ENCODE results near the gene CRTC3.
A peak's percentile ranks its signal among the peaks of the same experiment; 100 is the strongest.
"Not testable (repeated sequence)": the region's sequence is repeated elsewhere in the genome, so short reads cannot be mapped to it uniquely, and the experiment has no call there.

Gene CRTC3

DNA sequence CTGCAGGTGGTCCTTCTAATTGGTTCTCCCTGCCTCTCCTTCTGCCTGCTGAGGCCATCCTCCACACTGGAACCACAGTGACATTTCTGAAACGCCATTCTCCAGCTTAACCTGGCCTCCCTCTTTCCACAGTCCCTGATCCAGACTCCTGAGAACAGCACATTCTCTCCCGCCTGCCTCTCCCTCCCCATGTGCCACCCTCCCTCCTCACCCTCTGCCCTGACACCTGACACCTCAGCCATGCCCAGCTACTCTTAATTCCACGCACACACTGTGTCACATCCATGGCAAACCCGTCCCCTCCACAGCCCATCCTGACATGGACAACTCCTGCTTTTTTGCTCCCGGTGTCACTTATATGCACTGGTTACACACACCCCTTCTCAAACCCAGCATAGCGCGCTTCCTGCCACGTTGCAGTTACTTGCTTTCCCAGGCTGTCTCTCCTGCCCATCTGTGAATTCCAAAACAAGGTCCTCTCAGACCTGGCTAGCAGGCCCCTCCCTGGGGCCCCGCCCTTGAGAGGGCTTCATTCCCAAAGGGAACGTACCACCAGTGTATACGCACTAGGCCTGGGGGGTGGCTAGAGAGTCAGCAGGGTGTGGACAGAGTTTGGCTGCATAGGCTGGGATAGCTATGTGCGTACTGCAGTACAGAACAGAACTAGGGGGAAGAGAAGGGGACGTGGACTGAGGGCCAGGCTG is 94.7 kb downstream of the CRTC3 start:
- no peak for DNase-seq (ENCODE audit: low spot score)

DNA sequence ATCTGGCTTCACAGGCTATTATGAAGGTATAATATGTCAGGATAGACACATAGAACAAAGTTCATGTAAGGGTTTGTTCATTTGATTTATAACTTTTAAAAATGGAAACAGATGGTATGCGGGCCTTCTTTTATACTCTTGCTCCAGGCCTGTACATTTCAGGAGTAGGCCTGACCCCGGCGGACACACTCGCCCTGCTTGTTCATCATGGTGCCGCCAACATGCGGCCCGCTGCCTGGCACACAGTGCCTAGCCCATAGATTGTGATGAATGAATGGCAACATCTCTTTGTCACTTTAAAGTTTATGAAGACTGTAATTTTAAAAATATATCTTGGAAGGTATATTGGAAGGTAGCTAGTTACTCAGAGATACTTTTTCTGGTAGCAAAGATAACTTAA is 95.3 kb downstream of the CRTC3 start:
- DNase-seq (ENCODE audit: low spot score), result no peak

- DNase-seq (ENCODE audit: low spot score), result no peak
These were observed 99.5 kb downstream of the CRTC3 start for GRCh38 chr15:90629217-90629616.

- DNase-seq (ENCODE audit: low spot score), result no peak
These were observed 103.6 kb downstream of the CRTC3 start for GRCh38 chr15:90633360-90633759.

- not testable (repeated sequence) for DNase-seq (ENCODE audit: low spot score)
These were observed 107.3 kb downstream of the CRTC3 start for GRCh38 chr15:90636993-90637392.

DNA sequence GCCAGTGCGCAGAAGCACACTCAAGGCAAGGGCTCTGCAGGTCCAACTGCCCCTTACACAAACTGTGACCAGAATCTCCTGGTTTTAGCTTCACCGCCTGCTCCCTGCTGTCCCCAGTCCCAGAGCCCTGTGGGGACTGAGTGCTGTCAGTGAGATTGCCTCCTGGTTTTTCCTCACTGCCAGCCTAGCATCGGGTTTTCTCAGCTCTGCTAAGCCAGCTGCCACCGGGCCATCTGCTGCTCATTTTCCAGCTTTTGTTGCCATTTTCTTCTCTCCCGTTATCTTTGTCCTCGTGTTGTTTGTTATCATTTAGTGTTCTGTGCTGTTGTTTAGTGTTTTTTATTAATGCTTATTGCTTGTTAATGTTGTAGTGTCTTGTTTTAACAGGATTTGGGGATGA is 108.0 kb downstream of the CRTC3 start:
- no peak for DNase-seq (ENCODE audit: low spot score)

- DNase-seq (ENCODE audit: low spot score), result no peak
These were observed 108.5 kb downstream of the CRTC3 start for GRCh38 chr15:90638201-90638691.

GRCh38 chr15:90638963-90639362 is 109.2 kb downstream of the CRTC3 start:
- DNase-seq (ENCODE audit: low spot score), result no peak

GRCh38 chr15:90640862-90641261 is 111.1 kb downstream of the CRTC3 start:
- DNase-seq (ENCODE audit: low spot score), result no peak

DNA sequence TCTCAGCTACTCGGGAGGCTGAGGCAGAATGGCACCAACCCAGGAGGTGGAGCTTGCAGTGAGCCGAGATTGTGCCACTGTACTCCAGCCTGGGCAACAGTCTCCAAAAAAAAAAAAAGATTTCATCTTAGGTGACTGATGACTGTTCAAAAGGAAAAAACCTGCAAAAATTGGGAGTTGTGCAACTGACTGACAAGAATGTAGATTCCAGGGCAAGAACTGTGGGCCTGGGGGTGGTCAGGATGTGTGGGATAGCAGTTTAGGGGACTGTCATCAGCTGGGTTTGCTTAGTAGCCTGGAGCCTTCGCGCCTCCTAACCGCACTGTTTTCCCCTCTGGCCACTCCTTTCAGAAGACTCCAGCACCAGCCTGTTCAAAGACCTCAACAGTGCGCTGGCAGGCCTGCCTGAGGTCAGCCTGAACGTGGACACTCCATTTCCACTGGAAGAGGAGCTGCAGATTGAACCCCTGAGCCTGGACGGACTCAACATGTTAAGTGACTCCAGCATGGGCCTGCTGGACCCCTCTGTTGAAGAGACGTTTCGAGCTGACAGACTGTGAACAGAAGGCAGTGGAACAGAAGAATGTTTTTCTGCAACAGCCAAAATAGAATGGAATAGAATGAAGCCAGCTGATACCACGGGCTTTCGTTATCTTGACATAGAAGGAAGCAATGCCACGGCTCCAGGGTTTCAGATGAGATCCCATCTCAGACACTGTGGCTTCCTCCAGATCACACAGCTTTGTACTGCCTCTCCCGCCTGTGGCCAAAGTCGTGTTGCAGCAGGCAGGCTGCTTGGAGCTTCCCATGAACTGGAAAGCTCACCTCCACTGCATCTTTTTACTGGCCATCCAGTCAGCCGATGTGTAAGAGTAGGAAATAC is 112.1 kb downstream of the CRTC3 start:
- DNase-seq (ENCODE audit: low spot score), result no peak

GRCh38 chr15:90642464-90643300 is 113.0 kb downstream of the CRTC3 start:
- DNase-seq (ENCODE audit: low spot score), result no peak

DNA sequence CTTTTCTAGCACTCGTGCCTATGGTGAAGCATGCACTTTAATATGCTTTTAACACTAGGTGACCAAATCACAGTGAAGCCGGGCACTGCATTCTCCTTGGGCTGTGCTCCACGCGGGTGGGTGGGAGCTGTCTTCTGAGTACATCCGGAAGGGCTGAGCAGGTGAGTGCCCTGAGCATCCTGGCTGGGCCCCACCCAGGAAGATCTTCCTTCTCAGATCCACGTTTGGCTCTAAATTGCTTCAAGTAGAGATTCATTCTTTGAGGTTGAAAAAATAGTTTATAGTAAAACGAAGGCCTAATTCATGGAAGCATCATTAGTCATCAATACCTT is 113.5 kb downstream of the CRTC3 start:
- DNase-seq (ENCODE audit: low spot score), result no peak

DNA sequence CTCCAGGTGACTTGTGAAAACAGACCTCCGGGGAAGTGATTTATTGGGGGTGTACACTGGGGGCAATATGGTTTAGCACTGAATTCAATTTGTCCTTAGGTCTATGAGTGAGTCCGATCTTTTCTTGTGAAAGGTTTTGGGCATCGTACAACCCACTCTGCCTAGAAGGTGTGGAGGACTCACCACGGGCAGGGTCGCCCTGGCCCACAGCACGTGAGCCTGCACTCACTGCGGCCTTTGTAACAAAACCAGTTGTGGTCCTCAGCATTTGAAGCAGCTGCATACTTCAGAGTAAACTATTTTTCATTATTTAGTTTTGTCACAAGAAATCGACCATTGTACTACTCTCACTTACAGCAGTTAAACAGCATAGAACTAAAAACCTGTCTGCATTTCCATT is 114.8 kb downstream of the CRTC3 start:
- DNase-seq (ENCODE audit: low spot score), result no peak

GRCh38 chr15:90644952-90645725 is 115.4 kb downstream of the CRTC3 start:
- no peak for DNase-seq (ENCODE audit: low spot score)

DNA sequence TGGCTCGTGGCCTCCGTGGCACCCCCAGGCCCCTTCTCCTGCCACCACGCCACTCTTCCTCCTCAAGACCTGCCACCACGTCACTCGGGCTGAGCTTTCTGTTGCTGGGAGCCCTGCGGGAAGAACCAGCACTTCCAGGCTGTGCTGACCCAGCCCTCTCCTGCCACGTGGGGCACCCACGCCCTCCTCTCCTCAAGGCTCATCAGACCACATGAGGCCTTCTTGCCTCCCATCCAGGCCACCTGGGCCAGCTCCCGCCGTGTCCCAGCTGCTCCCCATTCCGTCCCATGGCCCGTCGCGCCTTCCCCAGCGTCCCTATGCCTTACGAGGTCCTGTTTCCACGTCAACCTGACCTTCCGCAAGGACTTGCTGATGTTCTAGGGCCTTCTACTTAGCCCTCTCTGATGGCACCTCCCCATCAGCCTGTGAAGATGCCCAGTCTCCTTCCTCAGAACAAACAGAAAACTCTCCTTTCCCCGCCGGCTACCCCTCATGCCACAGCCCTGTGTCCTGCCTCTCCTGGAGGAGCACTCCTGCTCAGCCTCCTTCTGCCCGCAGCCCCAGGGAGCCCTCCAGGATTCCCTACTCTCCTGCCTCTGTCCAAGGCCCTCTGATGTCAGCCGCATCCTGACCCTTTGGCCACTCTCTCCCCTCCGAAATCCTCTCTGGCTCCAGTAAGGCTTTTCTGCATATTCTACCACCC is 116.3 kb downstream of the CRTC3 start:
- no peak for DNase-seq (ENCODE audit: low spot score)

- no peak for DNase-seq (ENCODE audit: low spot score)
These were observed 117.1 kb downstream of the CRTC3 start for GRCh38 chr15:90646662-90647305.

GRCh38 chr15:90647326-90647725 is 117.6 kb downstream of the CRTC3 start:
- no peak for DNase-seq (ENCODE audit: low spot score)

- DNase-seq (ENCODE audit: low spot score), result peak; percentile 62
These were observed 118.7 kb downstream of the CRTC3 start for GRCh38 chr15:90648137-90649070.

Data from CD4-positive, alpha-beta T cell treated with Interleukin-6 at 100 ng/mL for 8 hours (primary cell).